GM18498 (cell line): ENCODE measurements around the gene ANO4.
A peak's percentile ranks its signal among the peaks of the same experiment; 100 is the strongest.
"Not testable (repeated sequence)": the region's sequence is repeated elsewhere in the genome, so short reads cannot be mapped to it uniquely, and the experiment has no call there.

Experiments
- ATAC-seq: cut with Tn5 transposase; IDR thresholded peaks from one replicate; pipeline ENCODE4 v1.9.1; 2021; ENCODE audit warnings: mild to moderate bottlenecking, moderate library complexity; ENCODE audit not compliant: unreplicated experiment

ANO4 gene

DNA sequence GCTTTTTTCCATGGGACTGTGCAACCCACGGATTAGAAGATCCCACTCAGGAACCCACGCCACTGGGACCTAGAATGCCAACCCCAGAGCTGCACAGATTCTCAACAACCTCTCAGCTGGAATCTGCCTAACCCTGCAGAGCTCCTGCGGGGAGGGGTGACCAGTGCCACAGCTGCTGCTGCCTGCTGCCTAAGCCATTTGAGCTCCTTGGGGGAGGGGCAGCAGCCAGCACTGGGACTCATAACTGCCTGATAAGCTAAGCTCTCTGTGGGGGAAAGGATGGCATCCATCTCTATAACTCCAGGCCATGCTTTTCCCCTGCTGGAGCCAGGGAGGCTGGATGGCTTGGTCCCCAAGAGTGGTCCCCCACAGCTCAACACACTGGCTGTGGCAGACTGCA is 232.6 kb downstream of the ANO4 start:
- no peak for ATAC-seq

DNA sequence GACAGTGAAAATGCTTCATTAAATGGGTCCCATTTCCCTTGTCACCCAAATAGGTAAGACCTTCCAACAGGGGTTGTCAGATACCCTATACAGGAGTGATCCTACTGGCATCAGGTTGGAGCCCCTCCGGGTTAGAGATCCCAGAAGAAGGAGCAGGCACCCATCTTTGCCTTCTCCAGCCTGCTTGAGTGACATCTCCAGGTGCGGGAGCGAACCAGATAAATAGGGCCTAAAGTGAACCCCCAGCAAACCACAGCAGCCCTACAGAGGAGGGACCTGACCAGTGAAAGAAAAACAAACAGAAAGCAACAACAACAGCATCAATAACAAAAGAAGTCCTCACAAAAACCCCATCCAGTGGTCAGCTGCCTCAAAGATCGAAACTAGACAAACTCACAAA is 233.2 kb downstream of the ANO4 start:
- ATAC-seq = no peak

DNA sequence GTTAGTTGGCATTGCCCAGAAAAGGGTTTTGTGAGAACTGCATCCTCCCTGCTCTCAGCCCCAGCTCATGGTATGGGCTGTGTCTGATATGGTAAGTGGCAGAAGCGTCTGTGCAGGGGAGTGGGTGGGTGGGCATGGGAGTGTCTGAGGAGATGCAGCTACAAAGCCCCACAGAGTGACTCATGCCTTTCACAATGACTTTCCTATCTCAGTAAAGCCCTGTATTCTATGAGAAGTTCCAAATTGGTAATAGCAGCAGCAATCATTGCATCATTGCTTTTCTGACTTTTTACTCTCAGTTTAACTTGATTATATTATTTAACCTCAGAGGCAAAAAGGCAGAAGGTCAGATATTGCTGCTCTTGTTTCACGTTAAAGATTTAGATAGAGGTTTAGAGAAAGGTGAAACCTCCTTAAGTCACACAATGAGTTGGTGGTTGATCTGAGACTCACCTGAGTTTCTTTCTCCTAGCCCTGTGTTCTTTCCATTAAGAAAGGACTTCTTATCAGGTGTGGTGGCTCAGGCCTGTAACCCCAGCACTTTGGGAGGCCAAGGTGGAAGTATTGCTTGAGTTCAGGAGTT is 243.8 kb downstream of the ANO4 start:
- peak; percentile 53 for ATAC-seq

DNA sequence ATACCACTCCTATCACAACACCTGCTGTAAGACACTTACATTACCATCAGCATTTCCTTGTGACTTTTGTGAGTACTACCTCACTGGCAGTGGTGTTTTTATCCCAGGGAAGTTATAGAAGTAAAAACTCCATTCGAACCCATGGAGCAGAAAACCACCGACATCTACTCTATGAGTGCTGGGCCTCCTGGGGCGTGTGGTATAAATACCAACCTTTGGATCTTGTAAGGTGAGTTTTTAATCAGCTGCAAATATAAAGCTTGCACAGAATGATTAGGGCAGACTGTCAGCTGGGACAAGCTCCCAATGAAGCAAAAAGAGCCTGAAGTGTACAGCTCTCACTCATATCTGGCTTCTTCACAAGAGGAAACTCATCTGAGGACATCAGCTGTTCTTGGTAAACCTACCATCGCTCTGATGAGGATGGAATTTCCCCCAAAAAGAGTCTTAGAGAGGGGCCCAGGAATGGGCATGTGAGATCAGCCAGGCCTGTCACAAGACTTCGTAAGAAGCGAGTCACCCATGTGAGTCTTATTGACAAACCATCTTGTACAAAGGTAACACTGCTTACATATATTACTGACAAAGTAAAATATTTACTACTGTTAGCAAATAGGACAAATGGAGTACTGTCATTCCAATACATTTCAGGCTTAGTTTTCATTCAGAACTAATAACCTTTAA is 245.4 kb downstream of the ANO4 start:
- no peak for ATAC-seq

DNA sequence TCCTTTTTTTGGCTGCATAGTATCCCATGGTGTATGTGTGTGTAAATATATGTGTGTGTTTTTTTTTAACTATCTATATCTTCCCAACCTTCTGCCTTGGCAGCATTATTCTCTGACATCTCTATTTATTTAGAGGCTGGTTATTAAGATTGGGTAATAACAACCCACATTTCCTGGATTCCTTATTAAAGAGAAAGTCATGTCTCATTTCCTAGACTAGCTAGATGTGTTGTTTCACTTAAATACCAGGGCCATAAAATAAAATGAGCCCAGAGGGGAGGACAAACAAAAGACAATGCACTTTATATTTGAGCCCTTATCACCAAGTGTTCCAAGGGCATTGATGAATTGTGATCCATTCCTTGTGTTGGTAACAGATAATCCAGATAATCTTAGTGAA is 246.4 kb downstream of the ANO4 start:
- no peak for ATAC-seq

DNA sequence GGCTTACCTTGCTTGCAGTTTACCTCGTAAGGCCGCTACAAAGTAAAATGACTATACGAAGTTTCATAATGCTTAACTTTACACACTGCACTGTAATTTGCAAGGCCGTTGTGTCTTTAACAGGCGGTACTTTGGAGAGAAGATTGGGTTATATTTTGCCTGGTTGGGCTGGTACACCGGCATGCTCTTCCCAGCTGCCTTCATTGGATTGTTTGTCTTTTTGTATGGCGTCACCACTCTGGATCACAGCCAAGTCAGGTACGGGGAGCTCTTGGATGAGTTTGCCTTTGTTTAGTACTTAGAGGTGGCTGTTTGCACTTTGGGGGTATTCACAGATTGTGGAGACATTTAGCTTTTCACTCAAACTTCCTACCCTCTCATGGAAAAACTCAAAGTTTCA is 247.6 kb downstream of the ANO4 start:
- no peak for ATAC-seq

DNA sequence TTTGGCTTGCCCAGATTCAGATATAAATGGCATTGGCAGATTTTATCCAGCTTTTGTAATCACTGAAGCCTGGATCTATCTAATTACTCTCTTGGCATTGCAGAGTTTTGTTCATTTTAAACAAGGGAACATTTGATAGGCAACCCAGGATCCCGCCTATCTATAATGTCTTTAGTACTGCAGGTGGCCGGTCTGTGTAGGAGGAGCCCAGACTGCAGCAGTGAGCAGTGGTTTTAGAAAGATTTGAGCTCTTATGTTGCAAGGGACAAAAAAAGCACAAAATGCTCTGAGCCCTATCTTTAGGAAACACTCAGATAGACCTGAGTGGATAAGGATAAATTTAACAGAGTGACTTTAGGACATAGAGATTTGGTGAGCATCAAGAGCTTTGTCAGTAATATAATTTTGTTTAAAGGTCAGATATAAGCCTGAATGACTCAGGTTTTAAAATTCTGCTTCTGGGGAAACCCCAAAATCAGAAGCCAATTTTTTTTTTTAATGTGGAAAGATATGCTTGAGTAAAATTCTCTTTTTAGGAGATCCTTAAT is 250.0 kb downstream of the ANO4 start:
- no peak for ATAC-seq

DNA sequence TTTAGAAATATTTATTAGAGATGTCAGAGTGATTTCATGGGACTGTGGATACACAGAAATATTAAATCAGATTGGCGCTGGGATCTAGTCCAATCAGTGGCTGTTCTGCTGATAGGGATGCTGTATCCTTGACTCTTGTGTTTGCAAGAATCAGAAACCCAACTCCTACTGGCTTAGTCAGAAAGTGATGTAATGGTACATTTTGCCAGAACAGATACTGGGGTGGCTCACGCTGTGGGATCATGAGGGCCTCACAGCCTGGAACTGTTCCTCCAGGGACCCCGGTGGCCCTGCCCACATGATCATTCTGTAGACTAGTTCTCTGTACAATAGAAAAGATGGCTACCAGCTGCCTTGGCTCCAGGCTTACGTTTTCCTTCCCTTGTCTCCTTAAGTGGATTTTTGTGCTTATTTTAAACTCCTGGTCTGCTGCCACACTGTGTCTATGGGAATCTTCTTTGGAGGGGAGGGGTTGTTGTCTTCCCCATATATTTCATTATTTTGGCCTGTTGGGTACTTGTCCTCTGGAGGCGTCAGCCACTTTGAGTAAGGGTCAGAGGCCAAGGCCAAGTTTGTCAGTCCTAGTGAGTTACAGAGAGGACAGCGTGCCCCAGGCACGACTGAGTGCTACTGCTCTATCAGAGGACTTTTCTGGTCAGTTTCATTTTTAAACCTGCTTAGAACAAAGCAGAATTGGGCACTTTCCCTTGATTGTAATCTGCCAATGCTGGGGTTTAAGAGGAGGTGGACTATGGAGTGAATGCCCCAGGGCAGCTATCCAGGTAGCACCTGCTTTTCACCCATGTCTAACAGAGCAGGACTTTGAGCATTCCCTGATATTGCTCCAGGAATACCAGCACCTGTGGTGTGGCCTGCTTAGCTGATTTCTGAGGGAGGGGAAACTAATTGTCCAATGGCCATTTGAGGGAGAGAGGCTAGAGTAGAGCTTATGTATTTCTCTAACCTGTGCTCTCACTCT is 251.2 kb downstream of the ANO4 start:
- no peak for ATAC-seq

DNA sequence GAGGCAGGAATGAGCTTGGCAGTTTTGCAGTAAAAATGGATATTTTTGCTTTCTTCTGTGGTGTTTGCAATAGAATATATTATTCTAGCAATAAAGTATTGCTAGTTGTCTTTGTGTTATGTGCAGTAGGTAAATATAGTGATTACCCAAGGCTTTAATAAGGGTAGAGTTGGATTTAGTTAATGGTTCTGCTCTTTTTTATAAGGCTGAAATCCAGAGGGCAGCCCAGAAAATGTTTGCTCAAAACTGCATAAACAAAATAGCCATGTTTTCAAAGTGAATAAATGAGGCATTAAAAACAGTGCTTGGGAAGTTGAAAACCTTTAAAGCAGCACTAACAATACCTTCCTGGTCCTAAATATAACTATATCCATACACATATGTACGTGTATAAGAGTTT is 253.1 kb downstream of the ANO4 start:
- no peak for ATAC-seq

DNA sequence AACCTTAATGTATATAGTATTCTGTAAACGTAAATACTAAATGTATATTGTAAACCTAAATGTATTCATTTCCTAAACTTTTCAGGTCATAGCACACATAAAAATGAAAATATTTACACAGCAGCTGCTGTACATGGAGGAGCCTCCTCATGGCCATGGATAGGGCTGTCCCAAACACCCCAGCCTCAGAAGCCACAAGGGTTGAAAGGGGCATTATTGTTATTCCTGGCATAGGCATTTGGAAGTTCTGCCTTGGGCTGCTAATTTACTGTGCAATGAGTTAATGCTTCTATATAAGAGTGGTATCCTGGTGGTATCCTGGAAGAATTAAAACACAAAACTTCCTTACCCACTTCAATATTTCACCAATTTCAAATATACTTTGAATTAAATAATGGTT is 256.1 kb downstream of the ANO4 start:
- ATAC-seq = no peak

DNA sequence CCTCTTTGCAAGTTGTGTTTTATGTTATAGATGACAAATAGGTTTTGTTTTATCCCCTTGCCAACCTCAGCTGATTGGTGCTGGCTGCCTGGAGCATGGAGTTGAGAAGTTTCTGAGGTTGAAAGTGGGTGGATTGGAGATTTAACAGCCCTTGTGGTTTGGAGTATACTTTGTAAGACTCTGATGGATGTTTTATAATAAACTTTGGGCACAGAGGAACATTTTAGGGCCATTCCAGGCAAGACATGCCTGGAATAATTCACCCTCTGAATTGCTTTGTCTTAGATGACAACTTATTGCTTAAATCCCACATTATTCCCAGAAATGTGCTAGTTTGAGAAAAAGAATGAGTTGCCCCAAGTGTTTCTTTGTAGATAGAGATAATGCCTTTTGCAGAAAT is 256.6 kb downstream of the ANO4 start:
- ATAC-seq = no peak

DNA sequence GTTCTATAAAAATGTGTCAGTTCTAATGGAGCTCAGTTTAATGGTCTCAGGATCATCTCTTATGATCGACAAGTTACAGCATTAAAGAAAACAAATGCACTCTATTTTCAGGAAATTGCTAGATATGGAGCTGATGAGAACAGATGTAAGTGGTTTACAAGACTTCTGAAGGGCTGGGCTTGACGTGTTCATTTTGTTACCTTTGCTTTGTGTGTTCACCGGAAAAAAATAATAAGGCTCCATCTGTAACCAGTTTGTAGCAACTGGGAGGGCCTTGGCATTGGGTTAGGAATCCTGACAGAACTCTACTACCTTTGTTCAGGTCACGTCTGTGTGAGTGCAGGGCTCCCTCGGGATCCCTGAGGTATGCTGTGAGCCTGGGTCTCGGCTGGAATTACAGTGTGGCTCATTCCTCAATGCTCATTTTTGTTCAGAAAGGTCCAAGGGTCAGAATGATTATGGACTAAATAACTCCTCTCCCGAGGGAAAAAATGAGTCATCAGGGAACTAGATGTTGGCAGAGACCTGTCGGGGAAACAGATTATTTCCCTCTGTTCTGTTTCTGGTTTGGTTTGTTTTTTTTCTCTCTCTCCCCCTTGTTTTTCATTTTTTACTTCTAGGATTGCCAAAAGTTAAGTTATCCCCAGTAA is 257.4 kb downstream of the ANO4 start:
- ATAC-seq = no peak

DNA sequence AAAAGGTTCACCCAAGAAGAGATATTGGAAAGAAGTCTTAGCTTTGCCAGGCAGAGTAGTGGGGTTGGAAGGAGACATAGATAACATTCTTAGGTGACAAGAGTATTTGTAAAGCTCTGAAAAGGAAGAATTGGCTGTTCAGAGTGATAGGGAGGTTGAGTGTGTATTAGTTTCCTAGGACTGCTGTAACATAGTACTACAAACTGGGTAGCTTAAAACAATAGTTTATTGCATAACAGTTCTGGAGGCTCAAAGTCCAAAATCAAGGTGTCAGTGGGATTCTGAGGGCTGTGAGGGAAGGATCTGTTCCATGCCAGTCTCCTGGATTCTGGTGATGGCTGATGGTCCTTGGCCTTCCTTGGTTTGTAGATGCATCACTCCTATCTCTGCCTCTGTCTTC is 258.6 kb downstream of the ANO4 start:
- no peak for ATAC-seq

DNA sequence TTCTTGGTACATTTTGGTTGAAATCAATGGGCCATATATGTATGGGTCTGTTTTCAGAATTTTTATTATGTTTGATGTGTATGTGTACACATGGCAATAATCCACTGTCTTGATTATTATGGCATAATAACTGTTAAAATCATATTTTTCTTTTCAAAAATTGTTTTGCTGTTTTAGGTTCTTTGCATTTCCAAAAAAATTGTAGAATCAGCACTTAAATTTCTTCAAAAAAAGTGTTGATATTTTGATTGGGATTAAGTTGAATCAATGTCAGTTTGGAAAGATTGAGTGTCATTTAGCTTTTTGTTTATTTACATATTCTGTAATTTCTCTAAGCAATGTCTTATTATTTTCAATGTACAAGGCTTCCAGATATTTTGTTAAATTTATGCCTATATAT is 261.4 kb downstream of the ANO4 start:
- no peak for ATAC-seq

DNA sequence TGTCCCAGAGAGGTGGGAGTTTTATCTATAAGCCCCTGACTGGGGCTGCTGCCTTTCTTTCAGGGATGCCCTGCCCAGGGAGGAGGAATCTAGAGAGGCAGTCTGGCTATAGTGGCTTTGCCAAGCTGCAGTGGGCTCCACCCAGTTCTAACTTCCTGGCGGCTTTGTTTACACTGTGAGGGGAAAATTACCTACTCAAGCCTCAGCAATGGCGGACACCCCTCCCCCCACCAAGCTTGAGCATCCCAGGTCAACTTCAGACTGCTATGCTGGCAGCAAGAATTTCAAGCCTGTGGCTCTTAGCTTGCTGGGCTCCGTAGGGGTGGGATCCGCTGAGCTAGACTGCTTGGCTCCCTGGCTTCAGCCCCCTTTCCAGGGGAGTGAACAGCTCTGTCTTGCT is 267.9 kb downstream of the ANO4 start:
- ATAC-seq = not testable (repeated sequence)

DNA sequence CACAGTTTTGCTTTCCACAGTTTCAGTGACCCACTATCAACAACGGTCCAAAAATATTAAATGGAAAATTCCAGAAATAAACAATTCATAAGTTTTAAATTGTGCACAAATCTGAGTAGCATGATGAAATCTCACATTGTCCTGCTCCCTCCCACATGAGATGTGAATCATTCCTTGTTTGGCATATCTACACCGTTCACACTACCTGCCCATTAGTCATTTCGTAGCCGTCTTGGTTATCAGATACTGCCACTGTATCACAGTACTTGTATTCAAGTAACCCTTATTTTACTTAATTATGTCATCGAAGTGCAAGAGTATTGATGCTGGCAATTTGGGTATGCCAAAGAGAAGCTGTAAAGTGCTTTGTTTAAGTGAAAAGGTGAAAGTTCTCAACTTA is 270.1 kb downstream of the ANO4 start:
- ATAC-seq = no peak

DNA sequence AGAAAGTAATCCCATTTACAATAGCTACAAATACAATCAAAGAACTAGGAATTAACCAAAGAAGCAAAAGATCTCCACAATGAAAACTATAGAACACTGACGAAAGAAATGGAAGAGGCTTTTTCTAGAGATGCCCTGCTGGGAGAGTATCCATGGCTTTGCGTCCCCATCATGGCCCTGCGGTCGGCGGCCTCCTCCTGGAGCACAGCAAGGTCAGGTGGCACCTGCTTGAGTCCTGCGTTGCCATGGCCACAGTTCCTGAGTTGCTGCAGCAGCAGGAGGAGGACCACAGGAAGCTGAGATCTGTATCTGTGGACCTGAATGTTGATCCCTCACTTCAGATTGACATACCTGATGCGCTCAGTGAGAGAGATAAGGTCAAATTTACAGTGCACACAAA is 271.9 kb downstream of the ANO4 start:
- no peak for ATAC-seq

DNA sequence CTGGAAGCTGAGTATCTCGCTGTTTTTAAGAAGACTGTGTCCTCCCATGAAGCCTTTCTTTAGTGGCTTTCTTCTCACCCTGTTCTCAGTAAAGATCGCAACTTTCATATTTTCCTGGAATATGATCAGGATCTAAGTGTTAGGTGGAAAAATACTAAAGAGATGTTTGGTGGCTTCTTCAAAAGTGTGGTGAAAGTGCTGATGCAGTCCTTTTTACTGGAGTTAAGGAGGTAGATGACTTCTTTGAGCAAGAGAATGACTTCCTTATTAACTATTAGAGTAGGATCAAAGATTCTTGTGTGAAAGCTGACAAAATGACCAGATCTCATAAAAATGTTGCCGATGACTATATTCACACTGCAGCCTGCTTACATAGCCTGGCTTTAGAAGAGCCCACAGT is 273.8 kb downstream of the ANO4 start:
- ATAC-seq = no peak

DNA sequence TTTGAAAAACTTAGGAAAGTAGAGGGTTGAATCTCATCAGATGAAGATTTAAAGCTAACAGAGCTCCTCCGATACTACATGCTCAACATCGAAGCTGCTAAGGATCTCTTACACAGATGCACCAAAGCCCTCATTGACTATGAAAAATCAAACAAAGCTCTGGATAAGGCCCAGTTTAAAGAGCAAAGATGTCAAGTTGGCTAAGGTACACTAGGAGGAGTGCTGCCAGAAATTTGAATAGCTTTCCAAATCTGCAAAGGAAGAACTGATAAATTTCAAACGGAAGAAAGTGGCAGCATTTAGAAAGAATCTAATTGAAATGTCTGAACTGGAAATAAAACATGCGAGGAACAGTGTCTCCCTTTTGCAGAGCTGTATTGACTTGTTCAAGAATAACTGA is 274.3 kb downstream of the ANO4 start:
- no peak for ATAC-seq

DNA sequence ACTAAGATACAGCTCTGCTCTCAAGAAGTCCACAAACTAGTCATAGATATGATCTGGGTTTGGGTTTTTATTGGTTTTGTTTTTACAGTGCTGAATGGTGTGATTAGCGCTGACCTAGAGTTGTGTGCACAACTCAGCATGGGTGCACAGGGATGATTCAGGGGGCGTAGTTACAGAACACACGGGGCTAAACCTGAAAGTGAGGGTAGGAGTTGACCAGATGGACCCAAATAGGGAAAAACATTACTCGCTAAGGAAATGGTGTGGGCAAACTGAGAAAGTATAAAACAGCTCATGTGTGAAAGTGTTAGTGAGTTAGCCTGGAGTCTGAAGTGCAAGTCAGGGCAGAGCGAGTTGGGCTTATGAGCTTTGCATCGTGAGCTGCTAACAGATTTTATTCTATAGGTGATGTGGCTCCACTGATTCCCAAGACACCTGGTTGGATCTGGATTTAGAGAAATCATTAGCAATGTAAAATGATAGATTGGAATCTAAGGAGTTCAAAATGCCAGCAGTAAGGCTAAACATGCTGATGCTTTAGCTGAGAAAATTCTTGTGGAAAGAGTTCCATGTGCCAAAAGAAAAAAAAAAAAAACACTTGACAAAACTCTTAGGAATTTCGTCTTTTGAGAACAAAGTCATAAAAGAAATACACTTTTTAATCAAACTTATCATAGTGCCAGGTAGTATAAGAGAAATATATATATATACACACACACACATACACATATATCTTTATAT is 280.5 kb downstream of the ANO4 start:
- ATAC-seq = peak; percentile 77
